Activated CD4-positive, alpha-beta T cell treated with anti-CD3 and anti-CD28 coated beads, Interleukin-2, amount 50 U/mL, for 16 hours (primary cell): Measurements from ENCODE around the gene AP5S1.
"Not testable (repeated sequence)": the region's sequence is repeated elsewhere in the genome, so short reads cannot be mapped to it uniquely, and the experiment has no call there.

Source experiments
- DNase-seq: peaks from one replicate; pipeline ENCODE4 v3.0.0-alpha.2; 2020

AP5S1 gene, protein sequence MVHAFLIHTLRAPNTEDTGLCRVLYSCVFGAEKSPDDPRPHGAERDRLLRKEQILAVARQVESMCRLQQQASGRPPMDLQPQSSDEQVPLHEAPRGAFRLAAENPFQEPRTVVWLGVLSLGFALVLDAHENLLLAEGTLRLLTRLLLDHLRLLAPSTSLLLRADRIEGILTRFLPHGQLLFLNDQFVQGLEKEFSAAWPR

DNA sequence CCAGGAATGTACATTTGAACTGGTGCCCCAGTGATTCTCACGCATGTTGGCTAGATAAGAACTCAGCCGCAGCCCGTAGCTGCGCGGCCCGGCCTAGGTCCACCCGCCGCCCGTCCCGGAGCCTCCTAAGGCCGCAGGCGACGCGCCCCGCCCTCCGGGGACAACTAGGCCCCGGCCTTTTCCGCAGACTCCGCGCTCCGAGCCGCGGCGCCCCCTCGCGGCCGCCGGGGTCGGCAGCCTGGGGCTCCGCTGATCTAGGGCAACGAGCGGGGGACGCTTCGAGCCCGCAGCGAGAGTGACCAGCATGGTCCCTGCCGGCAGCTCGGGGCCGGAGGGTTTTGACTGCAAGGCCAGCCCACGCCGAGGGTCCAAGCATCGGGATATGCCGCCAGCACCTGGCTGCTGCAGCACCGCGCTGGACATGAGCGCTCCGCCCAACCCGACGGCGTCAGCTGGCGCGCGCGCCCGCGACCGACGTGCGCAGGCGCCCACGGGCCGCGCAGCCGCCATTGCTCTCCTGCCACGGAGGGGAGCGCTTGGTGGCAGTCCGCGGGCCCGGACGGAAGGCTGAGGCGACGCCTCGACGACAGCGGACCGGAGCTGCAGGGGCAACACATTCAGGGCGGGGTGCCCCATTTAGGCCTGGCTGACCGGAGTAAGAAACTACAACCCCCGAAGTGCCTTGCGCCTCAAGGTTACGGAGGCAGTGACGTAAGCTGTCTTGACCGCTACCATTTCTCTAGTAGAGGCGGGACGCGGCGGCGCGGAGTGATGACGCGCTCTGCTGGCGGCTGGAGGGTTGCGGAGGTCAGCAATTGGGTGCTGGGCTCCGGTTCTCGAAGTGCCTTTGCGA is at the start of gene AP5S1:
AP5S1 (plus strand) TSS at position 500 of the 853 bp plus-strand sequence. CDS start 1,571 bp downstream, outside the sequence.
- peak; percentile 96 for DNase-seq

DNA sequence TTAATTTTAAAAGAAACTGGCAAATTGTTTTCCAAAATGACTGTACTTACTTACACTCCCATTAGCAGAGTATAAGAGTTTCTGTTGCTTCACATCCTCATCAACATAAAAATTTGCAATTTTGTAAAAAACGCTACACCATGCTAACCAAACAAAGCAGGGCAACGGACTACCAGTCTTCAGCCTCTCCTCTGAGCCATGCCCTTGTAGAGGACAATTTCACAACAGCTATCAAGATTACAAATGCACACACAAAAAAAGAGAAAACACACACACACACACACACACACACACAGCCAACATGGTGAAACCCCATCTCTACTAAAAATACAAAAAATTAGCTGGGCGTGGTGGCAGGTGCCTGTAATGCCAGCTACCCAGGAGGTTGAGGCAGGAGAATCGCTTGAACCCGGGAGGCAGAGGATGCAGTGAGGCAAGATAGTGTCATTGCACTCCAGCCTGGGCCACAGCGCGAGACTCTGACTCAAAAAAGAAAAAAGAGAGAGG is 48.7 kb upstream of the AP5S1 start:
- DNase-seq: no peak

DNA sequence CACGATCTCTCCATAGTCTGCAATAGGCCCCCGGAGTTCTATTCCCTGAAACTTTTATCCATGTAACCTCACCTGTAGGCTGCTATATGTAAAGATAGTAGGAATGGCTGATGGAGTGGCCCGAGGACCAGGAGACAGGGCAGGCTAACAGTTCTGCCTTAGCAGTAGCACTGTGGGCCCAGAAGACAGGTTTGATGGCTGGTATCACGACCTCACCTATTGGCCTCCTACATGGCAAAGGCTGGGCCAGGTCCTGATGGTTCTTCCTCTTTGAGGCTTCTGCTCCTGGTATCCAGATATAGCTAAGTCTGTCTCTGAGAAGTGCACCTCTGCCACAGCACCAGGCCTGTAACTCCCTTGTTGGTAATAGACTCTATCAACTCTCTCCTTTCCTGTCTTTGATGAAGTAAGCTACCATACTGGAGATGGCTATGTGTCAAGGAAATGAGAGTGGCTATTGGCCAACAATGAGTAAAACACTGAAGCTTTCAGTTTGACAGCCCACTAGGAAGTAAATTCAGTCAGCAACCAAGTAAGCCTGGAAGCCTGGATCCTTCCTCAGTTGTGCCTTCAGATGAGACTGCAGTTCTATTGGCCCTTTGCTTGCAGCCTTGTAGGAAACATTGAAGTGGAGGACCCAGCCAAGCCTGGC is 44.8 kb upstream of the AP5S1 start:
- DNase-seq: no peak

DNA sequence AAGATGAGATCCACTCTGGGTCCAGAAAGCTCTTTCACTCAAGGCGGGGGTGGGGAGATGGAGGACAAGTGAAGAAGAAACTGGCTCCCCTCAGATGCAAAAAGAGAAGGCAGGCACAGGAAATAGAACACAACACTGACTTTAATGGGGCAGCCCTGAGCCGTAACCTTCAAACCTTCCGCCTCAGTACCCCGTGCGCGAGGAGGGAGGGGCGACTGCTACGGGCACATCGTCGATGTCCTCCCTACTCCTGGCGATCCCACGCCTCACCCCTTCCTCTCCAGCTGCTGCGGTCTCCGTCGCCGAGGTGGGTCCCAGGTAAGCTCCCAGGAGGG is 43.0 kb upstream of the AP5S1 start:
- DNase-seq: no peak

DNA sequence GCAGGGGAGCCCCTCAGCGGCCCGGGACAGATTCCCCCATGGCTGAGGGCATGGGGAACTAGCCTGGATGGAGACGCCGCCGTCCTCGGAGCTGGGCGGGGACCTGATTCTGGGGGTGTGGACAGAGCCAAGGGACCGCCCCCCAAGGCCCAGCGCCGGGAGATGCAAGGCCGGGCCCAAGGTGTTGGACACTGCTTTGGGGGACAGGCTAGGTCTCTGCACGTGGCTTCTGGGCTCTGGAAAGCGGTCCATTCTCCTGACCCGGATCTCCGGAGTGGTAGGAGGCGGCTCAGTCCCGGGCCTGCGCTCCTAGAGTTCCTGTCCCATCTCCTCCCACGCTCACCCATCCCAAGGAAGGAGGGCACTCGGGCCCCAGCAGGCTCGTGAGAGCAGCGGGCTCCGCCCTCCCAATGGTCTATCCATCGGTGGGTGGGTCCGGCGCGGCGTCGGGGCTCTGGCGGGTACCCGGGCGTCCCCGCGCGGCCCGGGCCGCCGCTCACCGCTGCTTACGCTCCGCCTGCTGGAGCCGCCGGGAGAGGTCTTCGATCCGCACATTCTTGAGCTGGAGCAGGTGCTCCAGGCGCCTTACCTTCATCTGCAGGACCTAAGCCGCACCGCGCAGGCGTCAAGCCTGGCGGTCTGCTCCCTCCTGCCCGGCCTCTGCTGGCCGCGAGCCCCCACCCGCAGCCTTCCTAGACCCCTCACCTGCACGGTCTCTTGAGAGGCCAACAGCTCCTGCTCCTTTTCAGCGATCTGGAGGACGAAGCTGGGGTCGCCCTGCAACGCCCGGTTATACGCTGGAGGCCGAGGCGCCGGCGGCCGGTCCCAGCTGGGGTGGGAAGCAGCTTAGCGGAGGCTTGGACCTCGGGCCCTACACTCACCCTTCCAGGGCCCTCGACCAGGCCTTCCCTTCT is 42.4 kb upstream of the AP5S1 start:
- DNase-seq: no peak

DNA sequence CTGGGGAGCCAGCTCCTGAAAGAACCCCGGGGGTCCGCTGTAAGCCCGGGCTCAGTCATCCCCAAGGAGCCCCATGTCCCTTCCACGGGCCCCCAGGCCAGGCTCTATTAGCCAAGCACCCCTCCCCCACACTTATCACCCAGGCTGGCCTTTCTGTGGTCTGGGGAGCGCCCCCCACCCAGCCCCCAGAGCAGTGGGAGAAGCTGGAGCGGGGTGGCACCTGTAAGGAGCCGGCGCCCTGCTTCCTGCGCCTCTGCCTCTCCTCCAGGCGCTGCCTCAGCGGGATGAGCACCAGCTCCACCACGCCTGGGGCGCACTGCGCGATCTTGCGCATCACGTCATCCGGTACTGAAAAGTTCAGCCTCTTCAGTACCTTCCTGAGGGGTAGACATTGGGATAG is 41.4 kb upstream of the AP5S1 start:
- no peak for DNase-seq

DNA sequence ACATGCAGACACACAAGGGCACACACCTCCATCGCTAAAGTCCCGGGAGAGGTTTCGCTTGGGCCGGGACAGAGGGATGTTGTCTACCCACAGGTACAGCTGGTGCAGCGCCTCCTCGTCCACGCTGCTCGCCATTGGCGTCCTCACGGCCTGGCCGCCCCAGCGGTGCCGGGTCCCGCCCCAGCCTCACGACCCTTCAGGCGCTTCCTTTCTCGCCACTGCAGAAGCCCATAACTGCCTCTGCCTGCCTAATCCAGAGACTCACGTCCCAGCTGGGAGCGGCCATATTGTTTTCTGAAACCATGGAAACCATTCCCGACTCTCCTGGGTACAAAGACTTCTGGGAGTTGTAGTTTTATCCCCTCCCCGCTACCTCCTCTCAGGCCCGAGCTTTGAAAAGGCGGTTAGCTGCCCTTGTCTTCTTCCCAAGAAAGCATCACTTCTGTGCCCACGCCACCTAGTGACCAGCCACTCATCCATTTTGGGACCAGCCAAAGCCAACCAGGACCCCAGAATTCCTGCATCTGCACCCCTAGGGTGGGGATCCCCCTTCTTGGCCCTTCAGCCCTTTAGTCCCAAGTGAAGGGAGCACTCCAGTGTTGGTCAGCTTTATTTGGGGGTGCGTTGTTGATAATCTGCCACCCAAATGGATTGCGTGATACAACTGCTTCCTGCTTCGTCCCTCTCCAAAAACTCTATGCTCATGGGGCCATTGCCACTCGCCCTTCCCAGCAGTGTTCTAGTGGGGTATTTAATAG is 39.0 kb upstream of the AP5S1 start, which contains the start of gene SPEF1:
SPEF1 (minus strand) TSS at position 296 of the 758 bp plus-strand sequence; CDS start at position 135, 161 bp downstream.
- DNase-seq: peak; percentile 71

DNA sequence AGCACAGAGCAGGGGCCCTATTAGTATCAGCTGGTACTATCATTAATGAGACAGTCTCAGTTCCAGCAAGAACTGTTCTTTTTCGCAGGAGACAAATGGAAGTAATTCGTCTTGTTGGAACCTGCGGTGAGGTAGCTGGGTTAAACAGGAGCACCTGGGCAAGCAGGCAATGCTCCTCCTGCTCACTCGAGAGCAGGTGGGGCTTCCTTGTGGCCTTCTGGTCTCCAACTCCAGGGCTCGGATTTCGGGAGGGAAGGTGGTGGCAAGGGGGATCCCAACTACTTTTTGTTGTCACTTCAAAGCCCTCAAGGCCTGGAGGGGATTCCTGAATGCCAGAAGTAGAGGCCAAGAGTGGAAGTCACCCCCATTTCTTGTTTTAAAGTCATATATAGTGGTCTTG is 37.8 kb upstream of the AP5S1 start:
- DNase-seq: no peak

DNA sequence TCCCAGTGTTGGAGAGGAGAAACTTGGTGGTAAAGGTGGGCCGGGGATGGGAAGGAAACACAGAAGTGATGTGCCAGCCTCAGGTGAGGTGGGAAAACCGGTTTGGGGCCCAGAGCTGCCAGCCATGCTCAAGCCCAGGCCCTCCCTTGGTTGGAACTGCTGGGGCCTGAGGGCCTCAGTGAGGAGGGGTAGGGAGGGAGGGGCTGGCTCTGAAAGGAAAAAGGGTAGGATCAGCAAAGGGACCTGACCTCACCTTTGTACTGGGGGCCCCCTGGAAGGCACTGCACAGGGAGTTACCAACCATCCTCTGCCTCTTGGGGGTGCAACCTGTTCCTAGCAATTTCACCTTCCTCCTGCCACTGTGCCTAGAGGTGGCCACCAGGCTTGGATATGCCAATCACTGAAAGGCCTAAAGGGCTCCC is 37.3 kb upstream of the AP5S1 start:
- DNase-seq: no peak

DNA sequence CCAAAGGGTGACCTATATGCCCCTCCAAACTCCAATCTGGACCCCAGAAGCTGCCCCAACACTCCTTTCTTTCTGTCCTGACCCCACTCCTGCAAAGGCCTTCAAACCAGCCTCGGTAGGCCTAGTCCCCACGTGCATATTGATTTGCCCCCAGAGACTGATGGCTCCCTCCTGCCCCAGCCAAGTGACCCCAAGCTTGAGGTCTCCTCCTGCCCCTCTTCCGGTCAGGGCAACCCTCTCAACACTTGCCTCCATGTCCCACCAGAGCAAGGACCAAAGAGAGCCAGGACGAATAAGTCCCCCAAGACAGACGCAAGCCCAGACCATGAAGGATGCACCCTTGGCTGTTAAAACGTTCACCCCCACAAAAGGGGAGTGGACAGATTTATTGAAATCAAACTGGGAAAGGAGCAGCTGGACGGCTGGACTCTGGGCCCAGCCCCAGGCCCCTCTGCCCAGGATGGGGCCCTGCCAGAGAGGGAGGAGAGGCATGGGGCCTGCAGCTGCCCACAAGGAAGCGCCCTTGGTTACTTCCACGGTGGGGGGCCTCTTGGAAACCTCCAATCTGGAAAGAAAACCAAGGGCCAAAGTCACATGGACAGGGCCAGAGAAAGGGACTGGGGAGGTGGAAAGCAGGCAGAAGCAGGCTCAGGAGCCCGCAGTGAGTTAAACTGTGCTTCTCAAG is 36.7 kb upstream of the AP5S1 start:
- no peak for DNase-seq

DNA sequence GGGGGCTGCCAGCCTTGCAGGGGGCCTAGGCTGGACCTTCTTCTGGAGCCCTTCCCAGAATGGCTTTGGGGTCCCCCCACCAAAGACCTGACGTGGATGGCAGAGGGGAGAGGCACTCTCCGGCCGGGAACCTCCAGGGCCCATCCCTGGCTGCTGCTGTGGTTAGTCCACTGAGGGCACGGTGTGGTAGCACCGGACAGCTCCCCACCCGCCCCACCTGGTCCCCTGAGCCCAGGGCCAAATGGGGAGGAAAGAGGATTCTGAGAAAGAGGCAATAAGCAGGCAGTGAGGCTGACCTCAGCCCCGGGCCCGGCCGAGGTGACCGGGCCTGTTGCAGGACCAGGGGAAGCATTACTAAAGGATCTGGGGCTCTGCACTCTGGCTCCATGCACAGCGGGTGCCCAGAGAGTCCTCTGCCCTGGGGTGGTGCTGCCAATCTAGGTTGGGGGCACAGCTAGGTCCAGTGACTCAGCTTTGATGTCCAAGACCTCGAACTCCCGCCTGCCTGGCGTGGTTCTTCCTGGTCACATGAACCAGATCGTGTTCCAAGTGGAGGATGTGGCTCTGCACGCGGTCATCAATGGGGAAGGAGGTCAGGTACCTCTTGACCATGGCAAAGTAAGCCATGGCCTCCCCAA is 36.0 kb upstream of the AP5S1 start:
- DNase-seq: no peak

DNA sequence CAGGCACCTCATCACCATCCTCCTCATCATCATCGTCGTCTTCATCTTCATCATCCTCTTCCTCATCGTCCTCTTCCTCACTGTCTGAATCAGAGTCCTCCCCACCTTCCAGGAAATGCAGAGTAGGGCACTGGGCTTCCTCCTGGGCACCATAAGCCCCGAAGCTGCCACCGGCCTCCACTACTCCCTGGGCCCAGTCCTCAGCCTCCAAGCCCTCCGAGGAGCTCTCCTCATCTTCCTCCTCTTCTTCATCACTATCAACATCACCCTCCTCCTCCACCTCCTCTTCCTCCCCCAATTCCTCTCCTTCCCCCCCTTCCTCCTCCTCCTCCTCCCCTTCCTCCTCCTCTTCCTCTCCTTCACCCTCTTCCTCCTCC is 35.5 kb upstream of the AP5S1 start:
- no peak for DNase-seq

DNA sequence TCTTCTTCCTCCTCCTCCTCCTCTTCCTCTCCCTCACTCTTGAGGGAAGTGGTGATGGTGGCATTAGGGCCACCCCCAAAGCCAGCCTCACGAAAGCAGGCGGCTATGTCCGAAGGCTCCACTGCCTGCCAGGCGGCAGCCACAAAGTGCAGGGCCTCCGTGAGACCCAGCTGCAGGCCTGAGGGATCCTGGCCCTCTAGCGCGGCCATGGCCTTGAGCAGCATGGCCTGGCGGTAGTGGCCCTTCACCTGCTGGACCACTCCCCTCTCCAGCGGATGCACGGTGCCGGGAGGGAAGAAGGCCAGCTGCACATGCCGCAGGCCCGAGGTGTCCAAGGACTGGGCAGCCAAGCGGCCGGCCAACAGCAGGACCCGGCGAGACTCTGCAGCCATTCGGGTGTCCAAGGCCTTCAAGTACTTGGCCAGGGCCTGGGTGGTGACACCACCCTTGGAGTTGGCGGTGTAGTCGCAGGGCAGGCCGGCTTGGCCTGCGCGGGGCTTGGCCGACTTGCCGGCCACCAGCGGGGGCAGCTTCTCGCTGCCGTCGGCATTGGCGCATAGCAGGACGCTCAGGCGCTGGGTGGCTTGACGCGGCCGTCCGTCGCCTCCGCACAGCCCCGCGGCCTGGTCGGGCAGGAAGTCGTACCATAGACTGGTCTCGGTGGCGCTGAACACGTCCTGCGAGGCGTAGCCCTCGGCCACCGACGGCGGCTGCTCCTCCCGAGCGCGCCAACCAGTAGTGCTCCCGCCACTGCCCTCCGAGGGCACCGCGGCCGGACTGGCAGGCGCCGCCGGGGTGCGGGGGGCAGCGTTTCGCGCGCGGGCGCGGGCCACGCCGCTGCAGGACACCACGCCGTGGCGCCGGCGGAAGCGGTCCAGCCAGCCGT is 34.9 kb upstream of the AP5S1 start:
- DNase-seq: no peak

DNA sequence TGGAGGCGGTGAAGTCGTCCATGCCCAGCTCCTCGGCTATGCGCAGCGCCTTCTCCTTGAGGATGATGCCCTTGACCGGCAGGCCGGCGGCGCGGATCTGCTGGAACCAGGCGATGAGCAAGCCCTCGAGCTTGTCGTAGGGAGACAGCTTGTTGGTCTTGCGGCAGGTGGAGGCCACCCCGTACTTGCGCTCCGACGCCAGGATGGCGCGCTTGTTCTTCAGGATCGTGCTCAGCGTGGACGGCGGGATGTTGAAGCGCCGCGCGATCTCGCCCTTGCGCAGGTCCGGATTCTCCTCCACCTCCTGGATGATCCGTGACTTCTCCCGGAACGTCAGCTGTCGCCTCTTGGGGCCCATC is 34.2 kb upstream of the AP5S1 start:
- DNase-seq: peak; percentile 55

DNA sequence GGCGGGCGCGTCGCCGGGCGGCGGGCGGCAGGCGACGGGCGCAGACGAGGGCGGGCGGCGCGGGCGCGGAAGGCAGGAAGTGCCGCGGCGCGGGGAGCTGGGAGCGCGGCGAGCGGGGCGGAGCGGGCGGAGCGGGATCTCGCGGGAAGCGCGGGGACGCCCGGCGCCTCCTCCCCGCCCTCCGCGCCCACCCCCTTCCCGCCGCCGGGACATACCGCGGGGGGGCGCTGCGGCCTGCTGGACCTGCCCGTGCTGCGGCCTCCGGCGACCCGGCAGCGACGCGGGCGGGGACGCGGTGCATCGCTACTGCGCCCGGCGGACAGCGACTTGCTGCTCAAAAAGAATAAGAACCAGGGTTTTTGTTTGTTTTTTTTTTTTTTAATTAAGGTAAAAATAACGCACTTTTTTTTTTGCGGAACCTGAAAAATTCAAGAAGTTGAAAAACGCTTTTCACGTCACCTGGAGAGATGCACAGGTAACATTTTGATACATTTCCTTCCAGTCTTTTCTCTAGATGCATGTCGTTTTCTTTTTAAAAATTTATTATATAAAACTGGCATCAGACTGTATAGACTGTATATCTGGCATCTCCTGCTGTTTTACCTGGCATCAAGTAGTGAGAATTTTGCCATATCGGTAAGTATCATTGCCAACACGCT is 33.6 kb upstream of the AP5S1 start, which contains the start of gene CENPB:
CENPB (minus strand) TSS at position 76 of the 659 bp plus-strand sequence. CDS start 257 bp downstream, outside the sequence.
- peak; percentile 90 for DNase-seq

DNA sequence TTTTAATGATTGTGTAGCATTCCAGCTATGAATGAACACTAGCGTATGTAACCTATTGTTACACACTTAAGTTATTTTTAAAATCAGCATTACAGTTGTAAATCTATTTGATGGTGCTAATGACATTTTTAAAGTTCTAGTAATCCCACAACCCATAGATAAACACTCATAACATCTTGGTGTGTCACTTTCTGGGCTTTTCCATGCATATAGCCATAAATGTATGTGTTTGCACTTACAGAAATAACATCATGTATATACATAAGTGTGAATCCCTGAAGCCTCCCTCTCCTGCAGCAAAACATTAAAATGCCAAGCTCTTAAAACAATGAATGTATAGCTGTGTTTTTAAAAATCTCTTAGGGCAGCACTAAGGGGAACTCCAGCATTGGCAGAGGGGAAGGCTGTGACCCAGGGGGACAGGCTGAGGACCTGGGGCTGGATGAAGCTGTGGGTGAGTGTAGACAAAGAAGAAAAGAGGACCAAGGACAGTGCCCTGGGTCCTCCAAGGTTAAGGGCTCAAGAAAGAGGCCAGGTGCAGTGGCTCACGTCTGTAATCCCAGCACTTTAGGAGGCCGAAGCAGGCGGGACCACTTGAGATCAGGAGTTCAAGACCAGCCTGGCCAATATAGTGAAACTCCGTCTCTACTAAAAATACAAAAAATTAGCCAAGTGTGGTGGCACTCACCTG is 32.9 kb upstream of the AP5S1 start:
- DNase-seq: no peak

DNA sequence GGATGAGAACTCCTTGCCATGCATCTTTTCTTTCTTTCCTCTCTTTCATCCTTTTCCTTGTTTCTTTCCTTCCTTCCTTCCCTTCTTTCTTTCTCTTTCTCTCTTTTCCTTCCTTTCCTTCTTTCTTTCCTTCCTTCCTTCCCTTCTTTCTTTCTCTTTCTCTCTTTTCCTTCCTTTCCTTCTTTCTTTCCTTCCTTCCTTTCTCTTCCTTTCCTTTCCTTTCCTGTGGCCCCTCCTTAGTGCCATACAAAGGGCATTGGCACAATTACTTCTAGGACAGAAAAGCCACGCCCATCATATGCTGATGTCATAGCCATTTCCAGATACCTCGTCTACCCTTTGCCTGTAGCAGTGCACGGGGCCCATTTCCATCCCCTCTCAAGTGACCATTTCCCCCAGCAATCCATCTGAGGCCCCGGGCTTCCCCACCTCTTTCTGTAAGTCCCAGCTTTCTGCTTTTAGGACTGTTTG is 31.6 kb upstream of the AP5S1 start:
- DNase-seq: no peak

DNA sequence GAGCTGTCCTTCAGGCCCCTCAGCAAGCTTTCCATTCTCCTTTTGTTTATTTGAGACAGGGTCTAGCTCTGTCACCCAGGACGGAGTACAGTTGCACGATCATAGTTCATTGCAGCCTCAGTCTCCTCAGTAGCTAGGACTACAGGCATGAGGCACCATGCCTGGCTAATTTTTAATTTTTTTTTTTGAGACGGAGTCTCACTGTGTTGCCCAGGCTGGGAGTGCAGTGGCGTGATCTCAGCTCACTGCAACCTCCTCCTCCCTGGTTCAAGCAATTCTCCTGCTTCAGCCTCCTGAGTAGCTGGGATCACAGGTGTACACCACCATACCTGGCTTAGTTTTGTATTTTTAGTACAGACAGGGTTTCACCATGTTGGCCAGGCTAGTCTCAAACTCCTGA is 31.1 kb upstream of the AP5S1 start:
- not testable (repeated sequence) for DNase-seq
